ENCODE data around the gene PECR. TPM values are rescaled to one million over a fixed set of nuclear protein-coding genes. Genes with fewer than 3 reads are reported as not detected.

The PECR gene
- total RNA-seq, 1 experiment from 2014 or later, result 16.3 TPM

GRCh38 chr2:216021768-216022565 is 59.6 kb downstream of the PECR start:
- Histone ChIP-seq H3K9me3 (ENCODE audit: control insufficient read depth in 1 of 2, insufficient read depth in 1 of 2, low read depth in 1 of 2, low read length in 2 of 2) (no peaks in the 10 kb centered on the region), H4K20me1 (ENCODE audit: insufficient read depth) (no peaks in the 10 kb centered on the region), H3K36me3 (ENCODE audit: control insufficient read depth in 1 of 2, insufficient read depth in 2 of 2, low read length in 2 of 2) (no peaks in the 10 kb centered on the region), H2AFZ (ENCODE audit: low read depth, low read length, poor library complexity, severe bottlenecking) (no peak overlapping the region), H3K4me1 (ENCODE audit: control insufficient read depth in 1 of 2, insufficient read depth in 2 of 2, low read length in 2 of 2) (0 out of 4 replicates have a peak, but pooled peaks cover 0 to 3% of the 10 kb centered on the region in 2 experiments), H3K4me2 (ENCODE audit: low read length) (no peak overlapping the region), H3K9me2 (ENCODE audit: insufficient read depth) (no peaks in the 10 kb centered on the region), H3K27me3 (ENCODE audit: insufficient read depth, low read length) (no peaks in the 10 kb centered on the region), H3K4me3 (replicated peaks in 1 of 2; ENCODE audit: low read depth in 1 of 2, low read length in 2 of 2) (no peak overlapping the region), H3K79me2 (ENCODE audit: insufficient read depth, low read length) (no peaks in the 10 kb centered on the region), H3K9ac (ENCODE audit: low read length) (no peak overlapping the region), H3K27ac (ENCODE audit: low read depth, low read length) (no peak overlapping the region)
- ChIA-PET POLR2A (no interaction called here), CTCF (interaction anchor here (1.4 kb wide), 1 partner anchor 47 kb away, joined by 3 read pairs; no protein-coding TSS in a partner anchor), RAD21 (ENCODE audit: low non-redundant PET in 1 of 2, low total read pairs in 2 of 2, uncharacterized antibody in 2 of 2, unreplicated experiment in 2 of 2) (no interaction called here)
- DNase-seq (ENCODE audit: low read depth, low spot score), result no peak
- BruUV-seq (replicated peaks), result no TSS peak
- ATAC-seq, result no peak
- intact Hi-C loops (cut with micrococcal nuclease), result no loop called here
- no peak for TF ChIP-seq POLR2A (IDR thresholded peaks at IDR 0.05; ENCODE audit: borderline replicate concordance, extremely low read depth, insufficient read depth, insufficient read length)
- TF ChIP-seq, protein P1, sequence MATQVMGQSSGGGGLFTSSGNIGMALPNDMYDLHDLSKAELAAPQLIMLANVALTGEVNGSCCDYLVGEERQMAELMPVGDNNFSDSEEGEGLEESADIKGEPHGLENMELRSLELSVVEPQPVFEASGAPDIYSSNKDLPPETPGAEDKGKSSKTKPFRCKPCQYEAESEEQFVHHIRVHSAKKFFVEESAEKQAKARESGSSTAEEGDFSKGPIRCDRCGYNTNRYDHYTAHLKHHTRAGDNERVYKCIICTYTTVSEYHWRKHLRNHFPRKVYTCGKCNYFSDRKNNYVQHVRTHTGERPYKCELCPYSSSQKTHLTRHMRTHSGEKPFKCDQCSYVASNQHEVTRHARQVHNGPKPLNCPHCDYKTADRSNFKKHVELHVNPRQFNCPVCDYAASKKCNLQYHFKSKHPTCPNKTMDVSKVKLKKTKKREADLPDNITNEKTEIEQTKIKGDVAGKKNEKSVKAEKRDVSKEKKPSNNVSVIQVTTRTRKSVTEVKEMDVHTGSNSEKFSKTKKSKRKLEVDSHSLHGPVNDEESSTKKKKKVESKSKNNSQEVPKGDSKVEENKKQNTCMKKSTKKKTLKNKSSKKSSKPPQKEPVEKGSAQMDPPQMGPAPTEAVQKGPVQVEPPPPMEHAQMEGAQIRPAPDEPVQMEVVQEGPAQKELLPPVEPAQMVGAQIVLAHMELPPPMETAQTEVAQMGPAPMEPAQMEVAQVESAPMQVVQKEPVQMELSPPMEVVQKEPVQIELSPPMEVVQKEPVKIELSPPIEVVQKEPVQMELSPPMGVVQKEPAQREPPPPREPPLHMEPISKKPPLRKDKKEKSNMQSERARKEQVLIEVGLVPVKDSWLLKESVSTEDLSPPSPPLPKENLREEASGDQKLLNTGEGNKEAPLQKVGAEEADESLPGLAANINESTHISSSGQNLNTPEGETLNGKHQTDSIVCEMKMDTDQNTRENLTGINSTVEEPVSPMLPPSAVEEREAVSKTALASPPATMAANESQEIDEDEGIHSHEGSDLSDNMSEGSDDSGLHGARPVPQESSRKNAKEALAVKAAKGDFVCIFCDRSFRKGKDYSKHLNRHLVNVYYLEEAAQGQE (IDR thresholded peaks at IDR 0.05; ENCODE audit: low read depth), result no peak
- no peak for TF ChIP-seq EZH2 (IDR thresholded peaks at IDR 0.05)
- TF ChIP-seq, protein P2, sequence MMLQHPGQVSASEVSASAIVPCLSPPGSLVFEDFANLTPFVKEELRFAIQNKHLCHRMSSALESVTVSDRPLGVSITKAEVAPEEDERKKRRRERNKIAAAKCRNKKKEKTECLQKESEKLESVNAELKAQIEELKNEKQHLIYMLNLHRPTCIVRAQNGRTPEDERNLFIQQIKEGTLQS (IDR thresholded peaks at IDR 0.05), result no peak
- TF ChIP-seq, protein P3, sequence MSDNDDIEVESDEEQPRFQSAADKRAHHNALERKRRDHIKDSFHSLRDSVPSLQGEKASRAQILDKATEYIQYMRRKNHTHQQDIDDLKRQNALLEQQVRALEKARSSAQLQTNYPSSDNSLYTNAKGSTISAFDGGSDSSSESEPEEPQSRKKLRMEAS (IDR thresholded peaks at IDR 0.05), result no peak
- TF ChIP-seq ELF1 (IDR thresholded peaks at IDR 0.05; ENCODE audit: borderline replicate concordance, low read depth), result no peak
- no peak for TF ChIP-seq TCF7L2 (IDR thresholded peaks at IDR 0.05; ENCODE audit: borderline replicate concordance, extremely low read depth, insufficient read depth, insufficient read length)
- TF ChIP-seq CEBPB (IDR thresholded peaks at IDR 0.05; ENCODE audit: low read depth), result no peak
- TF ChIP-seq CBX3 (IDR thresholded peaks at IDR 0.05; ENCODE audit: low read depth), result no peak
